Thyroid gland (tissue), 4 donors: ENCODE data around the gene MAGEE2.

Source experiments
- CTCF ChIP-seq, 6 experiments: fragments of 200-600 bp in 3 of 6; fragments of 450-650 bp in 3 of 6; sonication (generic) in 3 of 6; IDR thresholded peaks; one replicate each; pipeline ENCODE4 v1.5.1; 2016 to 2019; ENCODE audit warnings: antibody characterized with exemption in 6 of 6, mild to moderate bottlenecking in 2 of 6, inconsistent platforms in 1 of 6, moderate library complexity in 1 of 6
- POLR2A ChIP-seq, 2 donors: fragments of 450-650 bp; IDR thresholded peaks; one replicate each; pipeline ENCODE4 v1.6.1; 2017; ENCODE audit warnings: antibody characterized with exemption in 2 of 2, mild to moderate bottlenecking in 2 of 2, moderate library complexity in 1 of 2

GRCh38 chrX:75746891-75747639 is 38.0 kb downstream of the MAGEE2 start:
- TF ChIP-seq CTCF (IDR thresholded peaks at IDR 0.05) (no peak), POLR2A (IDR thresholded peaks at IDR 0.05) (no peak)
